ENCODE results near the gene GBGT1. TPM values are rescaled to one million over a fixed set of nuclear protein-coding genes. Genes with fewer than 3 reads are reported as not detected.

GBGT1 gene
- total and polyA plus RNA-seq, 9 donors = 3.9 to 43.3 (median 20.8) TPM

DNA sequence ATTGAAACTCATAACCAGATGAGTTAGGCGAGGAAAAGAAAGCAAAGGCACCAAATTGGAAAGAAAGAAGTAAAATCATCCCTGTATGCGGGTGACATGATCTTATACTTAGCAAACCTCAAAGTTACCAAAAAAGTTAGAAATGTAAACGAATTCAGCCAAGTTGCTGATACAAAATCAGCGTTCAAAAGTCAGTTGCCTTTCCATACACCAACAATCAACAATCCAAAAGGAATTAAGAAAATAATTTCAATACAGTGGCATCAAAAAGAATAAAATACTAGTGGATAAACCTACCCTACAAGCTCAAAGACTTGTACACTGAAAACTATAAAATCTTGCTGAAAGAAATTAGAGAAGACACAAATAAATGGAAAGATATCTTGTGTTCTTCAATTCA is 30.9 kb upstream of the GBGT1 start:
- Histone ChIP-seq H3K27me3 (no peaks in the 10 kb centered on the region), H3K36me3 (no peaks in the 10 kb centered on the region), H3K9me3 (no peaks in the 10 kb centered on the region), H3K4me3 (no peak overlapping the region), H3K4me1 (ENCODE audit: insufficient read depth) (no peaks in the 10 kb centered on the region), H3K27ac (no peak overlapping the region)
- no peak for TF ChIP-seq POLR2A (IDR thresholded peaks at IDR 0.05)
- 84 to 87% (median 86%) methylated on average over 4 of the region's 4 CpGs for WGBS, 3 donors
- DNase-seq = no peak
- intact Hi-C loops (cut with DNase I) = no loop called here

DNA sequence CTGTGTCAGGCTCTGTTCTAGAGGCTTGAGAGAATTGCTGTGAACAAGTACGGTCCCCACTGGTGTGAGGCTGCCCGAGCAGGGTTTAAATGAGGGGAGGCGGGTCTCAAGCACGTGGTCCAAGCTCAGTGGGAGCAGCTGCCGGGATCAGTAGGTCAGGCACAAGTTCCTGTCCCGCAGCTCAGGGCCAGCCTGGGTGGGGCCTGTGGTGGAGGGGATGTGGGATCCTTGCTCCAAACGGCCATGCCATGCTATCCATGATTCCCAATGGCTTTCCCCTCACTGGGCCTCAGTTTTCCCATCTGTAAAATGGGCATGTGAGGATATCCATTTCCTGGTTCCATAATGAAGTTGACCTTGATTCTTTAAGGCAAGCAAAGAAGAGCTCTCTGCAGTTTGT is 28.3 kb upstream of the GBGT1 start:
- H3K27me3 ChIP-seq = no peaks in the 10 kb centered on the region
- H3K36me3 ChIP-seq = no peaks in the 10 kb centered on the region
- no peaks in the 10 kb centered on the region for H3K4me1 ChIP-seq (ENCODE audit: insufficient read depth)
- intact Hi-C loops (cut with DNase I) = no loop called here
- H3K9me3 ChIP-seq = no peaks in the 10 kb centered on the region
- 26 to 50% (median 49%) methylated on average over 7 of the region's 7 CpGs for WGBS, 3 donors
- H3K27ac ChIP-seq = no peak overlapping the region
- TF ChIP-seq POLR2A (IDR thresholded peaks at IDR 0.05) = no peak
- TF ChIP-seq EP300 (IDR thresholded peaks at IDR 0.05) = no peak
- TF ChIP-seq, protein P1, sequence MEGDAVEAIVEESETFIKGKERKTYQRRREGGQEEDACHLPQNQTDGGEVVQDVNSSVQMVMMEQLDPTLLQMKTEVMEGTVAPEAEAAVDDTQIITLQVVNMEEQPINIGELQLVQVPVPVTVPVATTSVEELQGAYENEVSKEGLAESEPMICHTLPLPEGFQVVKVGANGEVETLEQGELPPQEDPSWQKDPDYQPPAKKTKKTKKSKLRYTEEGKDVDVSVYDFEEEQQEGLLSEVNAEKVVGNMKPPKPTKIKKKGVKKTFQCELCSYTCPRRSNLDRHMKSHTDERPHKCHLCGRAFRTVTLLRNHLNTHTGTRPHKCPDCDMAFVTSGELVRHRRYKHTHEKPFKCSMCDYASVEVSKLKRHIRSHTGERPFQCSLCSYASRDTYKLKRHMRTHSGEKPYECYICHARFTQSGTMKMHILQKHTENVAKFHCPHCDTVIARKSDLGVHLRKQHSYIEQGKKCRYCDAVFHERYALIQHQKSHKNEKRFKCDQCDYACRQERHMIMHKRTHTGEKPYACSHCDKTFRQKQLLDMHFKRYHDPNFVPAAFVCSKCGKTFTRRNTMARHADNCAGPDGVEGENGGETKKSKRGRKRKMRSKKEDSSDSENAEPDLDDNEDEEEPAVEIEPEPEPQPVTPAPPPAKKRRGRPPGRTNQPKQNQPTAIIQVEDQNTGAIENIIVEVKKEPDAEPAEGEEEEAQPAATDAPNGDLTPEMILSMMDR (IDR thresholded peaks at IDR 0.05) = no peak
- H3K4me3 ChIP-seq = no peak overlapping the region
- no peak for DNase-seq

DNA sequence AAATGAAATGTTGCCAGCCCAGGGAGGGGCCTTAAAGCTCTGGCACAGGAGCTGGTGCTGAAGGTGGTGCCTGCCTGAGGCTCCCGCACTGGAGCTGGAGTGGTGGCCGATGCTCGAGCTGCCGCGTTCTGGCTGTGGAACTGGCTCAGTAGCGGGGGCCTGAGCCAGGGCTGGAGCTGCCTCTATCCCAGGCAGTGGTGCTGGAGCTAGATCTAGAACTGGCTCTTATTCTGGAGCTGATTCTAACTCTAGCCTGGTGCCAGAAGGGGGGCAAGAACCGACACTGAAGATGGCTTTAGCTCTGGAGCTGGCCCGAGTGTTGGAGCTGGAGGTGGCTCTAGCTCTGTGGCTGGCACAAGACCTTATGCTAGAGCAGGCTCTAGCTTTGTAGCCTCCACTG is 26.1 kb upstream of the GBGT1 start:
- no peak for TF ChIP-seq POLR2A (IDR thresholded peaks at IDR 0.05)
- TF ChIP-seq, protein P1 (IDR thresholded peaks at IDR 0.05) = no peak
- DNase-seq = no peak
- Histone ChIP-seq H3K9me3 (no peaks in the 10 kb centered on the region), H3K4me3 (no peak overlapping the region), H3K4me1 (ENCODE audit: insufficient read depth) (no peaks in the 10 kb centered on the region), H3K36me3 (no peaks in the 10 kb centered on the region), H3K27ac (no peak overlapping the region), H3K27me3 (no peaks in the 10 kb centered on the region)
- intact Hi-C loops (cut with DNase I) = loop anchor here (5.0 to 10.0 kb wide), 7 partner anchors 85 to 297 kb away; partner anchors contain the start of gene ABO (in 3 of the 4)
- 80 to 86% (median 84%) methylated on average over 8 of the region's 8 CpGs for WGBS, 3 donors

DNA sequence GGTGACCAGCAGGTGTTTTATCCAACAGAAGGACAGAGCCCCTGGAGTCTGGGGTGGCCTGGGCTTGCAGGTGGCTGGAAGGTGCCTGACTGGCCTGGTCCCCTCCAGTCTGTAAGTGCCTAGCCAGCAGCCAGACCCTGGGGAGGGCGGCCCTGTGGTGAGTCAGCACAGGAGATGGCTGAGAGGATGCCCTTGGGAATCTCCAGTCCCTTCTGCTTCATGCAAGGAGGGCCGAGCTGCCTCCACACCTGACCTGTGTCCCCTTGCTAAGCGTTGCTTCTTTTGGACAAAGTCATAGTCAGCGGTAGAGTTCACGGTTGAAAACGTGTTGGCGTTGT is 25.1 kb upstream of the GBGT1 start:
- no peak overlapping the region for H3K4me3 ChIP-seq
- WGBS, 3 donors = 73 to 84% (median 76%) methylated on average over 7 of the region's 7 CpGs
- peak in 1 of 5 donors; percentile 26 for DNase-seq
- TF ChIP-seq, protein P1 (IDR thresholded peaks at IDR 0.05) = no peak
- TF ChIP-seq EP300 (IDR thresholded peaks at IDR 0.05) = no peak
- TF ChIP-seq POLR2A (IDR thresholded peaks at IDR 0.05) = no peak
- H3K27ac ChIP-seq = no peak overlapping the region
- H3K9me3 ChIP-seq = no peaks in the 10 kb centered on the region
- H3K27me3 ChIP-seq = no peaks in the 10 kb centered on the region
- H3K36me3 ChIP-seq = no peaks in the 10 kb centered on the region
- H3K4me1 ChIP-seq (ENCODE audit: insufficient read depth) = no peaks in the 10 kb centered on the region
- intact Hi-C loops (cut with DNase I) = loop anchor here (5.0 to 10.0 kb wide), 7 partner anchors 86 to 298 kb away; partner anchors contain the start of gene ABO (in 3 of the 4)

DNA sequence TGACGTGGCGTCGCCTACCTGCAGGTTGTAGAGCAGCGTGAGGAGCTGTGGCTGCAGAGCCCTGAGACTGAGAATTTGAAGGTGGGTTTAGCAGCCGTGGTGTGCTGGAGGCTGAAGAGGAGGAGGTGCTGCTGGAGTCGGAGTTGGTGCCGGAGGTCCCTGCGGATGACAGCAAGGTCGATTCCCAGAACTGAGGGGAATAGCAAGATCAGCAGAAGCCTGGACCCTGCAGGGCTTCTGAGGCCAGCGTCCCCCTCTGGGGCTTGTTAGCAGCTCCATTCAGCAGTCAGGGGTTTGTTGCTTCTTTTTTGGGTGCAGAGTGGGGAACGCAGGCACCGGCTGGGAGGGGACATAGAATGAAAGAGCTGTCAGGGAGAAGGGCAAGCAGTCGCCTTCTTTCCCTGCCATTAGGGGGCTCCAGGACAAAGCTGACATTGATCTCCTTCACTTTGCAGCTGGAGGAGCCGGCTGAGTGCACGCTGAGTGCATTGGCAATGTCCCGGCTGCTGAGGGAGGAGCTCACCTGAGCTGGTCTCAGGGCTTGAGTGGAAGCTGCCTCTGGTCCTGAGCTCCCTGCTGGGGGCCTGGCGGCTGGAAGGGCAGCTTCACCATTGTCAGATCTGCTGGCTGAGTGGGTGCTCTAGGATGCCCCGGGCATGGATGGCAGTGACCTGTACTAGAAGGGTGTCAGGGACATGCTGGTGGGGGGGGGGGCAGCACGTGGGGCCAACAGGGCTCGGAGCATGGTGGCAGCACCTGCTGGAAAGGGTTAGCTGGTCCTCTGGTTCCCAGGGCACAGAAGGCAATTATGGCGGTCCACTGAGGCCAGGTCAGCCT is 24.5 kb upstream of the GBGT1 start:
- peak in 2 of 5 donors; percentile 38 for DNase-seq
- H3K27me3 ChIP-seq = no peaks in the 10 kb centered on the region
- no peak for TF ChIP-seq EP300 (IDR thresholded peaks at IDR 0.05)
- TF ChIP-seq, protein P1 (IDR thresholded peaks at IDR 0.05) = no peak
- no peak for TF ChIP-seq POLR2A (IDR thresholded peaks at IDR 0.05)
- WGBS, 3 donors = 39 to 57% (median 43%) methylated on average over 20 to 21 of the region's 21 CpGs
- H3K36me3 ChIP-seq = no peaks in the 10 kb centered on the region
- no peaks in the 10 kb centered on the region for H3K4me1 ChIP-seq (ENCODE audit: insufficient read depth)
- H3K9me3 ChIP-seq = no peaks in the 10 kb centered on the region
- H3K4me3 ChIP-seq = no peak overlapping the region
- intact Hi-C loops (cut with DNase I) = loop anchor here (5.0 to 10.0 kb wide), 7 partner anchors 87 to 299 kb away; partner anchors contain the start of gene ABO (in 3 of the 4)
- no peak overlapping the region for H3K27ac ChIP-seq
